GM19467 (cell line): Measurements from ENCODE around the gene MRGPRX2.

Experiments used
- ATAC-seq: cut with Tn5 transposase; IDR thresholded peaks from one replicate; pipeline ENCODE4 v1.9.1; 2021; ENCODE audit warnings: mild to moderate bottlenecking, moderate library complexity; ENCODE audit not compliant: unreplicated experiment

Gene MRGPRX2

DNA sequence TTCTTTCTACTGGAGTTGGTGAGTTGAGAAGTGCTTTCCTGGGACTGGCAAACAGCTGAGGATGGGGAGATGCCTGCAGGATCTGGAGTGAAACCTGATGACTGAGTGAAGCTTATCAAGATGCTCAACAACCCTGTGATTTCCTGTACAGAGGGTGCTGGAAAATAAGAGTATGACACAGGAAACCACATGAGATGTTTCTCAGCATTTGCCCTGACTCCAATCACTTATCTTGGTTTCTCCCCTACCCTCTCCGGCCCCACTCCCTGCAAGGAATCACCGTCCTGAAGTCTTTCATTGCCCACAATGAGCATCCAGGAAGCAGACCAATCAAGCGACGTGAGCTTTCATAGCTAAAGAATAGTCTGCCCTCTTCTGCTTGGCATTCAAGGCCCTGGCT, at the start of gene MRGPRX2:
MRGPRX2 (minus strand) TSS at position 89 of the 400 bp plus-strand sequence. CDS start 4,315 bp downstream, outside the sequence.
- no peak for ATAC-seq

- ATAC-seq: no peak
Observed at GRCh38 chr11:19110295-19110694, 49.8 kb upstream of the MRGPRX2 start.

DNA sequence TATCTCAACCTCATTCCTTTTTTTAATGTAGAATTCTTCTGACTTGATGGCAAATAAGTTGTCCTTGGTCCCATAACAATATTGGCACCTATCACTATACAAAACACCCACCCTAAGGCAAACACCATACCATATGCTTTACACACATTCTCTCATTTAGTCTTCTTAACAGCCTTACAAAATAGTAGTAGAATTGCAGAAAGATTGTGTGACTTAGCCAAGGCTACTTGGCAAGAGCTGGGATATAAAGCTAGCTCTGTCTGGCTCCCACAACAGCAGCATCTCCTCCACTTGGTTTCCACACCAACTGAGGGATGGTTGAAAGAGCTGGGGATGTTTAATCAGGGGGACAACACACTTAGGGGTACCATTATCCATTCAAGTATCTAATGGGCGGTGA, 46.6 kb upstream of the MRGPRX2 start:
- ATAC-seq: no peak

DNA sequence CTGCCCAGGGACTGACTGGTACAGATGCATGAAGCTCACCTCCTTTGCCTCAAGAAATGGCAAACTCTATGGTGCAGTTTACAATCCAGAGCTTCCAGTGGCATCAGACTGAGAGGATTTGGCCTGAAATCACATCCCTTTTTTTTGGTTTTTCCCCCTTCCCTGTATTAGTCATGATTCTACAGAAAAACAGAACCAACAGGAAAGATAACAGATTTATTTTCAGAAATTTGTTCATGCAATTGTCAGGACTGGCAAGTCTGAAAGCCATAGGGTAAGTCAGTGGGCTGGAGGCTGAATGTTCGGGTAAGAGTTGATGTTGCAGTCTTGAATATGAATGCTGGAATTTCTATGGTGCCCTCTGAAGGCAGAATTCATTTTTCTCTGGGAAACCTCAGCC, 44.5 kb upstream of the MRGPRX2 start:
- ATAC-seq: no peak

DNA sequence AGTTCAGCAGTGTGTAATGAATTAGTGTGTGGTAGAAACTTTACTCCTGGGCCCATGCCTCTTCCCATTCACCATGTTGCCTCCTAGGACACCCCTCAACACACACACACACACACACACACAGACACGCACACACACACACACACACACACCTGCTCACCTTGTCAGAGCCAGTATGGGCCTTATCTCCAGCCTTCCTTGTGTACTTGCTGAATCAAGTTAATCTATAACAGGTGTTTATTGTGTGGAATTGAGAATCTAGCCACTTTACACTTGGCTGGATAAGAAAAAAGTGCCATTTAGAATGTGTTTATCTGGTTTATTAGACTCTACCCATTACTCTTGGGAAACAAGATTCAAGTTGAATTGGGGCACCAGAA, 42.0 kb upstream of the MRGPRX2 start:
- no peak for ATAC-seq

DNA sequence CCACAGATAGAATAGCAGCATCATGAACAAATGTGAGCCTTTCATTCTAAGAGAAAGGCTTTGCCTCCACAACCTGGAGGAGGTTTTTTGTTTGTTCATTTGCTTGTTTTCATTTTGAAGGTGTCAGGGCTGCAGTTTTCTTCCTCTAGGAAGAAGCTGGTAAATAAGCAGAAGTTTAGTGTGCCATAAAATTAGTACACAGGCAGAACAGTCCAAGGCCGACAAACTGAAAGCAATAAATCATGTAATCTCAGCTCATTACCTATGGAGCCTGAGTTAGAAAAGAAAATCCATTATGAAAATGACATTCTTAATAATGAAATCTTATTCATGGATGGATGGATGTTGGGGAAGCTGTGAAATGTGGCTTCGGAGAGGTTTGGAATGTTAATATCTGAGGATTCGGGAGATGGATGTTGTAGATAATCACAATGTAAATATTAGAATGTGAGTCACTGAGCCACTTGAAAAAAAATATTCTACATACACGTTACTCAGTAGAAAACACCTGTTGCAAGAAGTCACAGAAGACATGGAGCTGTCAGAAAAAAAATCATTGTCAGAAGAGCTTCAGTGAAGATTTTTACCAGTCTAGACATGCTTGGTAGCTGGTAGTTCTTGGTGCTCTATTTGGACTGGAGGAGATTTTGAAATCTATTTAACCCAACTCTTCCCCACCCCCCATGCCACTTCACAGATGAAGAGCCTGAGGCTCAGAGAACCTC, 41.4 kb upstream of the MRGPRX2 start:
- no peak for ATAC-seq

DNA sequence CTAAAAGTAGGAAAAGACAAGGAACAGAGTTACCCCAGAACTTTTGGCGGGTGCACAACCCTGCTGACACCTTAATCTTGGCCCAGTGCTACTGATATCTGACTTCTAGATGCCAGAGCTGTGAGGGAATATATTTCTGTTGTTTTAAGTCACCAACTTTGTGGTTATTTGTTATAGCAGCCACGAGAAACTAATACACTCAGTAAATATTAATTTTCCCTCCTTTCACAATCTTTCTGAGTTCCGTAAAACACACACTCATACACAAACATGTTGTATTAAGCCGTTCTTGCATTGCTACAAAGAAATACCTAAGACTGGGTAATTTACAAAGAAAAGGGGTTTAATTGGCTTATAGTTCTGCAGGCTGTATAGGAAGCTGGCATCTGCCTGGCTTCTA, 40.4 kb upstream of the MRGPRX2 start:
- ATAC-seq: no peak

DNA sequence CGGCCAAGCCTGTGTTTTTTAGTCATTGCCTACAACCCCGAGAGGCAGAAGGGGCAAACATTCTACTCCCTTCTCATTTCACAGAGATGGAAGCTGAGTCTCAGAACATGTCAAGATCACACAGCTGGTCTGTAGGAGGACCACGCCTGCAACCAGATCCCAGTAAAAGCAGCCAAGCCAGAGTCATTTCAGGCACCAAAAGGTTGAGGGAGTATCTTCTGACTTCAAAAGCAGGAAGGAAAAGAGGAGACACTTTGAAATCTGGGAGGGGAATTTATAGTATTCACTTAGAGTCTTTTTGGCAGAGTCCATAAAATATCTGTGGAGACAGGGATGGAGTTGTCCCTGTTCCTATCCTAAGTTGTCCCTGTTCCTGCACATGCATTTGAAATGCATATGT, 38.6 kb upstream of the MRGPRX2 start:
- ATAC-seq: no peak

DNA sequence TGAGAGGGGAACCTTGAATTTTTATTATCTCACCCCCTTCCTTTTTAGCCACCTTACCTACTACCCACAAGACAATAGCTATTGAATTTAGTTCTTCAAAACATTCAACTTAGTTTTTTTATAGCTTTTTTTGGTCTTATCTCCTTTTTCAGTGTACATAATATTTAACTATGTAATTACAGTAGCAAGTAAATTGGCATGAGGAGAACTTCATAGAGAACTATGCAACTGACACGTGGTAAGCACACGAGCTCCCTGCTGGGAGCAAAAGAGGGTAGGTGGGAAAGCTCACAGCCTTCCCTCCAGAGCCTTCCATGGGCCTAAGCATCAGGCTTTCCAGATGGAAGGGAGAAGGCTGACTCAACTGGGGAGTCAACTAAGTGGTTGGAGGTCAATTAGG, 34.3 kb upstream of the MRGPRX2 start:
- ATAC-seq: no peak

DNA sequence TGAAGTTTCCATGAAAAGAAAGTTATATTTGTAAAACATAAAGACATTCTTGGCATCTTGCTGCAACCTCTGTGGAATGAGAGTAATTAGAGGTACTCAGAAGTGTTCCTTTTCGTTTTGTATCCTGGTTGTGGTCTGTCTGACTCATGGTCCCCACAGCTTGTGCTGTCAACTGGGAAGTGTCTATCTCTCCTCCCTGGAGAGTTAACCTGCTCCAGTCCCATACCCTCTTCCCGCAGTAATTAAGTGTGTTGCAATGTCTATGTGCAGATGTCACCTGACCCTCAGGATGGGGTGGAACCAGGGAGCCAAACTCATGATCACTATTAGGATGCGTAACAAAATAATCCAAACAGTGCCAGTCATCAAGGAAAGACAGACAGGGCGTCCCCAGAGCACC, 33.5 kb upstream of the MRGPRX2 start:
- ATAC-seq: no peak

DNA sequence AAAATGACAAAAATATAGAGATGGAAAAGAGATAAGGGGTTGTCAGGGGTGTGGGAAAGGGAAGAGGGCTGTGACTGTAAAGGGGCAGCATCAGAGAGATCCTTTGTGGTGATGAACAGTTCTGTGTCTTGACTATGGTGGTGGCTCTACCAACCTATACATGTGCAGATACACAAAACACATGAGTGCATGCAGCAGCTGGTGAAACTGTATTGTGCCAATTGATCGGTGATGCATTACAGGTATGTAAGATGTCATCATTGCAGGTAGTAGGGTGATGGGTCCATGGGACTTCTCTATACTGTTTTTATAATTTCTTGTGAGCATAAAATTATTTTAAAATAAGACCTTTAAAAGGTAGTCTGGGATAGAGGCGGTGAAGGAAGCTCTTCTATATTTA, 32.3 kb upstream of the MRGPRX2 start:
- ATAC-seq: no peak

GRCh38 chr11:19092342-19092741, 31.8 kb upstream of the MRGPRX2 start:
- ATAC-seq: no peak

- no peak for ATAC-seq
Observed at GRCh38 chr11:19091366-19091765, 30.8 kb upstream of the MRGPRX2 start.

- ATAC-seq: no peak
Observed at GRCh38 chr11:19089421-19089820, 28.9 kb upstream of the MRGPRX2 start.

DNA sequence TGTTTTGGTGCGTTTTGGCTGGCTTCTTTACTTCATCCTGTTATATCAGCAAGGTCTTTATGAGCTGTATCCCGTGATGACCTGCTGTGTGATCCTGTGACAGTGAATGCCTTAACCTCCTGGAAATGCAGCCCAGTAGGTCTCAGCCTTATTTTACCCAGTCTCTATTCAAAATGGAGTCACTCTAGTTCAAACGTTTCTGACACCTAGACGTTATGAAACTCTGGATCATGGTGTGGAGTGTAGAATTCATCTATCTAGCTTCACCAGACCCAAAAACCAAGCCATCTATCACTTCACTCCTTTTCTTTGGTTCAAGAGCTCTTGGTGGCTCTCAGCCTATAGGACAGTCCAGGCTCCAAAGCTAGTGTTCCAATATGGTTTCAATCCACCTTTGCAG, 28.3 kb upstream of the MRGPRX2 start:
- ATAC-seq: no peak

DNA sequence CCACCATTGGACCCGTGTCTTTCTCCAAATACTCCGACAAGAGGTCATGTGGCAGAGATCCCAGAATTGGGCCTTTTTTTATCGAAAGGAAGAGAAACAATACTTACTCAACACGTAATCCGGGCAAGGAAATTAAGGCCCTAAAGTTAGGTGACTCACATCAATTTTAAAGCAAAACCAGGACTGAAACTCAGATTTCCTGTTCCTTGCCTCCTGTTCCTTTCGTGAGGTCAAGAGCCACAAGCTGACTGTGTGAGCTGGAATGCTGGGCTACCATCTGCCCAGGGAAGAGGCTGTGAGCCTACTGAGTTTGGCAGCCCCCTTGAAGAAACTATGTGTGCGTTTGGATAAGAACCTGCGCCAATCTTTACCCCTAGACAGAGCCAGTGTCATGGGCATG, 27.1 kb upstream of the MRGPRX2 start:
- no peak for ATAC-seq

DNA sequence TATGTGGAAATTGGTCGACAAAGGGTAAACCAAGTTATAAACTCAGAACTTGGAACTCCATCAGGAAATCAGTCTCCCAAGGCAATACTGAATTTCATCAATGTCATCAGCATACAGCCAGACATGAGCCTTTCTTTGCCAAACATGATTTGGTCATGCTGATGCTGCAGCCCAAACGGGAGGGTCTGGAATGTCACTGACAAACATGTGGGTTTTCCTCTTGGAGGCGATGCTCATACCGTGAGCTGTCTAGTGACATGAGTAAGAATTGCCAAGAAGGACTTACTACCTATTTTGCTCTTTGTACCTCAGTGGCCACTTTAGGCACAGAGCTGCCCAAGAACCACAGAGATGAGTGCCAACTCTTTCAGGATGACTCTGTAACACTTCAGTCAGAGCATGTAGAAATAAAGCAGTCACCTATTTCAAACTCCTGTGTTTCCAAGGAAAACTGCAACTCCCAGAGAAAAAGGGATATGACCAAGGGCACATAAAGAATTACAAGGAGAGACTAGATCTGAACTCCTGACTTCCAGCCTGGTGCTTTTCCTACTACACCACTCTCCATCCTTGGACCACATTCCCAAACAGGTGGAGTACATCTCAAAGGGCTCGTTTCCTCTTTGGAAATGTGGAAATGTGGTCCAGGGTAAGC, 24.3 kb upstream of the MRGPRX2 start:
- no peak for ATAC-seq

- no peak for ATAC-seq
Observed at GRCh38 chr11:19083166-19083565, 22.6 kb upstream of the MRGPRX2 start.

DNA sequence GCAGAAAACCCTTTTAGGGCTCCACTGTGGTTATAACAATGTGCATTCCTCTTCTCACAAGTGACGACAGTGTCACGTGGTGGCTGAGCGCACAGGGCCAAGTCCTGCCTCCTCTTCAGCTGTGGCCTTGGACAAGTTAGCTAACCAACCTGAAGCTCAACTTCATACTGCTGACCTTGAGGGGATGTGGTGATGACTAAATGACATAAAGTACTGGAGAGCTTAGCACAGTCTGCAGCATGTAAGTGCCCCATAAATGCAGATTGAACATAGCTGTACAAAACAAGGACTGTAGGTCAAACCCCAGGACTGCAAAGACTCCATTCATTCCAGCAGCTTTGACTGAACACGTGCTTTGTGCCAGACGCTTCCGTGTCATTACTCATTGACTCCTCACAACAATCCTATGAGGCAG, 20.1 kb upstream of the MRGPRX2 start:
- no peak for ATAC-seq

DNA sequence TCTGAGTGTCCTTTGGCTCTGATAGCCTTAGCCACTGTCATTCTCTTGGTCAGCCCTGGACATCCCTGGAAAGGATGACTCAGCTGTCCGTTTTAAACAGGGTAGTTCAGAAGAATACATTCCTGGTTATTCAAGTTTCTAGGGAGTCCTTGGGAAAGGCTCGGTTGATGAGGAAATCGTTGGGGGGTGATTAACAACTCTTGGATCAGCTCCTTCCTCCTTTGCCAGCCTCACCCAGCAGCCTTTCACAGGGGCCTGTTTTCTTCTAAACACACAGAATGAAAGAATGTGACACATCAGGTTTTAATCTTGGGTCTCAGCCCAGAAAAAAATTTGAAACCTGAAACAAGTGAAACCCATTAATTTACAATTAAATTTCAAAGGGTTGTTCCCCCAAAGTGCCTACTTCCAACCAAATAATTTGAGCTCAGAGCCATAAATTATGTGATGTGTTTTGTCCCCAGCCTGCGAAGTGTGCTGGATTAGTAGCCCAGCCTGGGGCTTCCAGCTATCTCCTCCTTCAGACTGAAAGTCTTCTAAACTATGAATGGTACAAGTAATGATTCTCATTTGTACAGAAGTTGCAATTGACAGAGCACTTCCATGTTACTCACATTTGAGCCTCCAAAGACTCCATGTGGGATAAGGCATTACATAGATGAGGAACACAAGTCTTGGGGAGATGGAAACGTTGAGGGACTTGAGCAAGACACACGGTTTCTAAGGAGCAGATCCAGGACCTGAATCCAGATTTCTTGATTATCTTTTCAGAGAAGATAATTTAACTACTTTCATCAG, 19.3 kb upstream of the MRGPRX2 start:
- no peak for ATAC-seq

GRCh38 chr11:19077965-19078364, 17.4 kb upstream of the MRGPRX2 start:
- no peak for ATAC-seq
